Trophoblast cell (in vitro differentiated cells and primary cell): ENCODE results near the gene SMIM10L2A.
"Not testable (repeated sequence)": the region's sequence is repeated elsewhere in the genome, so short reads cannot be mapped to it uniquely, and the experiment has no call there.

Source experiments
- DNase-seq, 2 donors: peaks; one replicate each; pipeline ENCODE4 v3.0.0-alpha.2; 2016
- H2AFZ ChIP-seq: 2 replicates; pipeline ENCODE4 v1.6.1; 2013; ENCODE audit warnings: low read length, moderate library complexity, mild to moderate bottlenecking; ENCODE audit not compliant: insufficient read depth, poor library complexity
- H2AK5ac ChIP-seq: 2 replicates; pipeline ENCODE4 v1.6.1; 2013; ENCODE audit warnings: mild to moderate bottlenecking, low read length
- H2BK120ac ChIP-seq: 2 replicates; pipeline ENCODE4 v1.6.1; 2013; ENCODE audit warnings: low read length, mild to moderate bottlenecking, moderate library complexity; ENCODE audit not compliant: insufficient read depth, poor library complexity
- H2BK12ac ChIP-seq: 2 replicates; pipeline ENCODE4 v1.6.1; 2013; ENCODE audit warnings: mild to moderate bottlenecking, low read length, moderate library complexity
- H2BK5ac ChIP-seq: 2 replicates; pipeline ENCODE4 v1.6.1; 2013; ENCODE audit warnings: low read length, low read depth, moderate library complexity, mild to moderate bottlenecking; ENCODE audit not compliant: poor library complexity
- H3K14ac ChIP-seq: 2 replicates; pipeline ENCODE4 v1.6.1; 2013; ENCODE audit warnings: mild to moderate bottlenecking, low read length
- H3K18ac ChIP-seq: 2 replicates; pipeline ENCODE4 v1.6.1; 2013; ENCODE audit warnings: mild to moderate bottlenecking, low read length
- H3K23ac ChIP-seq: 2 replicates; pipeline ENCODE4 v1.6.1; 2013; ENCODE audit warnings: low read length
- H3K27ac ChIP-seq: 2 replicates; pipeline ENCODE4 v1.5.1; 2013; ENCODE audit warnings: low read depth, mild to moderate bottlenecking, inconsistent platforms, low read length, moderate library complexity
- H3K27me3 ChIP-seq: 2 replicates; pipeline ENCODE4 v1.6.1; 2013; ENCODE audit warnings: inconsistent platforms, mild to moderate bottlenecking, low read length, moderate library complexity; ENCODE audit not compliant: insufficient read depth
- H3K36me3 ChIP-seq, 2 experiments: 1 replicate in 1 of 2; 2 replicates in 1 of 2; pipeline ENCODE4 v1.6.1; 2013; ENCODE audit warnings: low read length in 2 of 2, mild to moderate bottlenecking in 2 of 2, moderate library complexity in 1 of 2; ENCODE audit not compliant: insufficient read depth in 2 of 2, control insufficient read depth in 1 of 2
- H3K4ac ChIP-seq: 2 replicates; pipeline ENCODE4 v1.6.1; 2013; ENCODE audit warnings: low read depth, mild to moderate bottlenecking, low read length, moderate library complexity
- H3K4me1 ChIP-seq, 2 experiments: 1 replicate in 1 of 2; 2 replicates in 1 of 2; pipeline ENCODE4 v1.6.1; 2013; ENCODE audit warnings: low read length in 2 of 2, mild to moderate bottlenecking in 2 of 2, moderate library complexity in 1 of 2; ENCODE audit not compliant: insufficient read depth in 2 of 2, control insufficient read depth in 1 of 2
- H3K4me2 ChIP-seq: 2 replicates; pipeline ENCODE4 v1.6.1; 2013; ENCODE audit warnings: inconsistent platforms, mild to moderate bottlenecking, low read length, moderate library complexity
- H3K4me3 ChIP-seq: 2 replicates; pipeline ENCODE4 v1.5.1; 2013; ENCODE audit warnings: mild to moderate bottlenecking, low read depth, low read length, inconsistent platforms
- H3K79me1 ChIP-seq: one replicate; pipeline ENCODE4 v1.6.1; 2013; ENCODE audit warnings: low read length
- H3K79me2 ChIP-seq: 2 replicates; pipeline ENCODE4 v1.6.1; 2013; ENCODE audit warnings: low read length, mild to moderate bottlenecking; ENCODE audit not compliant: control insufficient read depth, insufficient read depth, poor library complexity
- H3K9ac ChIP-seq: 2 replicates; pipeline ENCODE4 v1.6.1; 2013; ENCODE audit warnings: mild to moderate bottlenecking, low read length
- H3K9me3 ChIP-seq: 2 replicates; pipeline ENCODE4 v1.6.1; 2013; ENCODE audit warnings: low read depth, mild to moderate bottlenecking, control low read depth, inconsistent platforms, low read length; ENCODE audit not compliant: insufficient read depth
- H4K12ac ChIP-seq: 2 replicates; pipeline ENCODE4 v1.6.1; 2013; ENCODE audit warnings: low read depth, mild to moderate bottlenecking, low read length, moderate library complexity
- H4K8ac ChIP-seq: 2 replicates; pipeline ENCODE4 v1.6.1; 2013; ENCODE audit warnings: low read depth, mild to moderate bottlenecking, low read length, moderate library complexity
- H4K91ac ChIP-seq: one replicate; pipeline ENCODE4 v1.6.1; 2013; ENCODE audit warnings: low read depth, mild to moderate bottlenecking, low read length, moderate library complexity
- WGBS: extraction: QIAGEN DNeasy Blood & Tissue Kit; methylation state at CpG from one replicate; pipeline ENCODE4 v1.1.7; 2013; ENCODE audit warnings: missing lambda C conversion rate; ENCODE audit not compliant: insufficient read length, insufficient coverage; ENCODE audit errors: extremely low coverage; 5-methylcytosine and 5-hydroxymethylcytosine counted together

The SMIM10L2A gene

DNA sequence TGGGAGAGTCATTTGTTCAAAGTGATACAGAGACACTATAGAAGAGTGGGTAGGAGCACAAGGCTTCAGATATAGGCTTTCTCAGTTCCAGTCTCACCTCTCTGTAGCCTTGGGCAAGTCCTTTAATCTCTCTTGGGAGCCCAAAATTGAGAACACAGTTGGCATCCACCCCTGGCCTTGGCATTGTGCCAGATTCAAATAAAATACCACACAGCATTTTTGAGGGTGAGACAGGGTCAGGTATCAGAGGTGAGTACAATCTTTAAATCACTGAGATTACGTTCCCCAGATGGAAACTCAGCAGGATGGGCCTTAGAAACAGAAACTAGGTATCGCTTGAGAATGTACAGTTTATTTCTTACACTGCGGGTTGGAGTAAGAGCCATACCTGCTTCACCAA, 25.2 kb upstream of the SMIM10L2A start:
- H2AK5ac ChIP-seq, result no peak overlapping the region

DNA sequence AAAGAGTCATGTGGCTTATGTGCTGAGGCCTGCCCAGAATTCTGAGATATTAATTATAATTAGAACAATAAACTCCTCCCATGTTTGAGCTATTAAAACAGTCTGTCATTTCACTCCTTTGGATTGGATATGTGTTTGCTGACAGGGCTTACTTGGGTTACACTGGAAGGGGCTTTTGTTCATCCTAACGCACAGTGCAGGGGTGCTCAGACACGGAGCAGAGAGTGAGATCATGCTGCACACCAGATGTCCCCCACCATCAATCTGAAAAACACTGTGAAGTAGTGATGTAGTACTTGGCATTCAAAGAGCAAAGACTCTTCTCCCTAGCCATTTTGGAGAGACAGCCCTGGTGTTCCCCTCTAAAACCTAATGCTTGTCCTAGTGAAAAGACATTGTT, 24.1 kb upstream of the SMIM10L2A start:
- H3K4me2 ChIP-seq, result no peak overlapping the region
- H3K9ac ChIP-seq, result no peak overlapping the region
- no peaks in the 10 kb centered on the region for H3K27me3 ChIP-seq
- no peaks in the 10 kb centered on the region for H3K9me3 ChIP-seq
- H4K91ac ChIP-seq, result no peak overlapping the region
- H2BK120ac ChIP-seq, result no peak overlapping the region
- no peak overlapping the region for H2BK12ac ChIP-seq
- H3K79me1 ChIP-seq, result no peaks in the 10 kb centered on the region
- no peak overlapping the region for H4K8ac ChIP-seq
- H3K4me3 ChIP-seq, result no peak overlapping the region
- WGBS, result no CpG with 5 or more reads among the region's 2 CpGs
- H3K27ac ChIP-seq, result no peak overlapping the region
- no peak overlapping the region for H3K14ac ChIP-seq
- H2AFZ ChIP-seq, result no peak overlapping the region
- no peaks in the 10 kb centered on the region for H3K79me2 ChIP-seq
- no peak for DNase-seq
- H4K12ac ChIP-seq, result no peak overlapping the region
- no peak overlapping the region for H2BK5ac ChIP-seq
- no peak overlapping the region for H3K23ac ChIP-seq
- H3K4me1 ChIP-seq, result no peaks in the 10 kb centered on the region
- no peaks in the 10 kb centered on the region for H3K36me3 ChIP-seq
- H3K18ac ChIP-seq, result no peak overlapping the region
- H2AK5ac ChIP-seq, result no peak overlapping the region
- H3K4ac ChIP-seq, result no peak overlapping the region

More for the DNA sequence above, 25.2 kb upstream of the SMIM10L2A start:
- H2BK120ac ChIP-seq, result no peak overlapping the region
- no peak overlapping the region for H4K91ac ChIP-seq
- no peak overlapping the region for H3K4ac ChIP-seq
- H2BK12ac ChIP-seq, result no peak overlapping the region
- no peaks in the 10 kb centered on the region for H3K27me3 ChIP-seq
- no peak overlapping the region for H3K4me2 ChIP-seq
- H4K12ac ChIP-seq, result no peak overlapping the region
- H4K8ac ChIP-seq, result no peak overlapping the region
- H3K36me3 ChIP-seq, result no peaks in the 10 kb centered on the region
- no peak overlapping the region for H3K18ac ChIP-seq
- no peaks in the 10 kb centered on the region for H3K4me1 ChIP-seq
- no peak overlapping the region for H3K23ac ChIP-seq
- H3K9me3 ChIP-seq, result no peaks in the 10 kb centered on the region
- no peak overlapping the region for H2AFZ ChIP-seq
- no peak overlapping the region for H3K9ac ChIP-seq
- no CpG with 5 or more reads among the region's 3 CpGs for WGBS
- no peak overlapping the region for H2BK5ac ChIP-seq
- no peak overlapping the region for H3K27ac ChIP-seq
- no peaks in the 10 kb centered on the region for H3K79me2 ChIP-seq
- no peak overlapping the region for H3K4me3 ChIP-seq
- H3K79me1 ChIP-seq, result no peaks in the 10 kb centered on the region
- no peak for DNase-seq
- no peak overlapping the region for H3K14ac ChIP-seq

DNA sequence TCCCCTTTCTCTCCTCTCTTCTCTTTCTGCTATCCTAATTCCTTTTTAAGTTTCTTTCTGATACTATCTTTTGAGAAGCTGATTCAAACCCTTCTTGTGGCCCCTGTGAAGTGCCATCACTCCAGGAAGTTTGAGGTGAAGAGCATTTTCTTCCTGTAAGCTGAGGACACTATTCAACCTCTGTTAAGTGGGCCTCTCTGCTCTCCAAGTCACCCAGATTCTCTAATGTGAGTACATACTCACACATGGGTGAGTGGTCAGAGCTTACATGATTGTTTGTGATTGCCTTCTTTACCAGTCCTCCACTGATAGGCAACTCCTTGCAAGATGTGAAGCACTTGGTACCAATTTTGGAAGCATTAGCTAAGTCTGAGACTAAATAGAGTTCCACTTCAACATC, 18.4 kb upstream of the SMIM10L2A start:
- no peak overlapping the region for H3K14ac ChIP-seq
- H3K79me2 ChIP-seq, result no peaks in the 10 kb centered on the region
- H2BK12ac ChIP-seq, result no peak overlapping the region
- no peak overlapping the region for H3K9ac ChIP-seq
- H3K4me1 ChIP-seq, result no peaks in the 10 kb centered on the region
- H2AK5ac ChIP-seq, result no peak overlapping the region
- H3K4me3 ChIP-seq, result no peak overlapping the region
- no peaks in the 10 kb centered on the region for H3K27me3 ChIP-seq
- H3K36me3 ChIP-seq, result no peaks in the 10 kb centered on the region
- H2BK5ac ChIP-seq, result no peak overlapping the region
- no peak overlapping the region for H4K8ac ChIP-seq
- H3K4ac ChIP-seq, result no peak overlapping the region
- no peaks in the 10 kb centered on the region for H3K79me1 ChIP-seq
- no peak overlapping the region for H4K12ac ChIP-seq
- no peak overlapping the region for H2BK120ac ChIP-seq
- H3K27ac ChIP-seq, result no peak overlapping the region
- no peak for DNase-seq
- no peaks in the 10 kb centered on the region for H3K9me3 ChIP-seq
- no peak overlapping the region for H3K4me2 ChIP-seq
- no peak overlapping the region for H3K23ac ChIP-seq
- H3K18ac ChIP-seq, result no peak overlapping the region
- H4K91ac ChIP-seq, result no peak overlapping the region
- H2AFZ ChIP-seq, result no peak overlapping the region

DNA sequence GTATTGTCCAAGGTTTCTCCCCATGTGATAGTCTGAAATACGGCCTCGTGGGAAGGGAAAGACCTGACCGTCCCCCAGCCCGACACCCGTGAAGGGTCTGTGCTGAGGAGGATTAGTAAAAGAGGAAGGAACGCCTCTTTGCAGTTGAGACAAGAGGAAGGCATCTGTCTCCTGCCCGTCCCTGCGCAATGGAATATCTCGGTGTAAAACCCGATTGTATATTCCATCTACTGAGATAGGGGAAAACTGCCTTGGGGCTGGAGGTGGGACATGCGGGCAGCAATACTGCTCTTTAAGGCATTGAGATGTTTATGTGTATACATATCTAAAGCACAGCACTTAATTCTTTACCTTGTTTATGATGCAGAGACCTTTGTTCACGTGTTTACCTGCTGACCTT, 15.3 kb upstream of the SMIM10L2A start:
- not testable (repeated sequence) for H4K8ac ChIP-seq, H4K91ac ChIP-seq, H3K14ac ChIP-seq, H3K9ac ChIP-seq, H3K23ac ChIP-seq, H4K12ac ChIP-seq, H3K27me3 ChIP-seq, H3K79me2 ChIP-seq, H3K4me2 ChIP-seq, H2BK120ac ChIP-seq, H3K18ac ChIP-seq, H2AFZ ChIP-seq, H2AK5ac ChIP-seq, H3K4me1 ChIP-seq, H3K36me3 ChIP-seq, H3K79me1 ChIP-seq, H2BK5ac ChIP-seq, H3K4me3 ChIP-seq, H3K4ac ChIP-seq, H2BK12ac ChIP-seq, H3K27ac ChIP-seq, H3K9me3 ChIP-seq
- WGBS, result no CpG with 5 or more reads among the region's 12 CpGs
- DNase-seq, result peak; percentile 15 to 63

DNA sequence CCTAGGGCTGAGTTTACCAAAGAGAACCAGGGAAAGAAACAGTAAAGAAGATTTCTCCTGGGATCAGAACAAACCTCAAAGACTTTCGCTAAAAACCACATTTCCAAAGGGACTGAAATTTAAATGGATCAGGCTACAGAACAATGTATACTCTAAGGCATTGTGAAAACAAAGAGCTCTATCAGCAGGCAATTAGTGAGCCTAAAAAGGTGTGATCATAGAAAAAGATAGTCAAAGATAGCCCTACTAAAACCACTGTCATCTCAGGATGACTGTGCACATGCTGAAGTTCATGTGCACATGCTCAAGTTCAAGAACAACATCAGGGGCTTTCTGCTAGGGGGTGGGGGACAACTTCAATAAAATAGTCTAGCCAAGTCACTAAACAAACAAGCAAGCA, 12.9 kb upstream of the SMIM10L2A start:
- Histone ChIP-seq H3K9me3 (no peaks in the 10 kb centered on the region), H3K4me1 (no peaks in the 10 kb centered on the region), H3K23ac (no peak overlapping the region), H4K8ac (no peak overlapping the region), H2BK12ac (no peak overlapping the region), H3K14ac (no peak overlapping the region), H3K4me2 (no peak overlapping the region), H4K12ac (no peak overlapping the region), H3K79me2 (no peaks in the 10 kb centered on the region), H3K18ac (no peak overlapping the region), H2AK5ac (no peak overlapping the region), H3K4ac (no peak overlapping the region), H3K9ac (no peak overlapping the region), H4K91ac (no peak overlapping the region), H3K79me1 (no peaks in the 10 kb centered on the region), H2AFZ (no peak overlapping the region), H2BK5ac (no peak overlapping the region), H3K27me3 (no peaks in the 10 kb centered on the region), H3K36me3 (no peaks in the 10 kb centered on the region), H3K4me3 (no peak overlapping the region), H3K27ac (no peak overlapping the region), H2BK120ac (no peak overlapping the region)
- no peak for DNase-seq
- WGBS, result no CpG with 5 or more reads among the region's 1 CpG
